GM12878 (cell line): ENCODE results near the gene UBE2I. TPM values are rescaled to one million over a fixed set of nuclear protein-coding genes. Genes with fewer than 3 reads are reported as not detected.
A peak's percentile ranks its signal among the peaks of the same experiment; 100 is the strongest.

Experiments
- ATAC-seq: fragments of 200-7000 bp; cut with Tn5 transposase; 3 replicates; pipeline ENCODE4 v1.9.1; 2020; ENCODE audit warnings: mild to moderate bottlenecking, moderate library complexity
- BruUV-seq: library from RNA; stranded (reverse); fragments of 400-500 nt; replicated peaks from 2 replicates; lab custom pipeline; 2021; lab: Mats Ljungman, UMichigan
- CTCF ChIA-PET: fragments of 300-600 bp; sonication (Branson Sonifier 250); formaldehyde crosslinking; extraction: SDS; loops from one replicate; lab custom pipeline; 2021; ENCODE audit warnings: inconsistent platforms; lab: Yijun Ruan, JAX
- POLR2A ChIA-PET: fragments of 350-600 bp; formaldehyde crosslinking; extraction: SDS; loops from one replicate; lab custom pipeline; 2021; ENCODE audit warnings: inconsistent platforms; lab: Charles Lee
- RAD21 ChIA-PET: fragments of 300-600 bp; sonication (Branson Sonifier 250); formaldehyde crosslinking; loops from one replicate; lab custom pipeline; 2023; ENCODE audit warnings: antibody characterized with exemption; ENCODE audit not compliant: unreplicated experiment; lab: Charles Lee
- SMC1A ChIA-PET: fragments of 300-600 bp; sonication (Branson Sonifier 250); formaldehyde crosslinking; loops from one replicate; lab custom pipeline; 2023; ENCODE audit not compliant: unreplicated experiment, uncharacterized antibody; lab: Charles Lee
- DNase-seq: peaks from one replicate; pipeline ENCODE4 v3.0.0-alpha.2; 2011; ENCODE audit warnings: low read depth, low spot score
- FAIRE-seq: peaks from 3 replicates; lab custom pipeline; 2011; peaks lifted over from hg19 to GRCh38; lab: Jason Lieb, UNC
- H2AFZ ChIP-seq: 2 replicates; pipeline ENCODE4 v1.6.0; 2011; ENCODE audit warnings: low read depth, low read length, control low read depth; ENCODE audit not compliant: control insufficient read depth
- H3K27ac ChIP-seq: 2 replicates; pipeline ENCODE4 v1.5.1; 2011; ENCODE audit warnings: control low read depth; ENCODE audit not compliant: control insufficient read depth, insufficient read depth
- H3K27me3 ChIP-seq, 2 experiments: replicated peaks in 1 of 2; 2 replicates each; pipeline versions ENCODE4 v1.6.0 to v1.6.1; 2011; ENCODE audit warnings: low read length in 1 of 2; ENCODE audit not compliant: control insufficient read depth in 2 of 2, insufficient read depth in 2 of 2
- H3K36me3 ChIP-seq, 2 experiments: 2 replicates each; pipeline ENCODE4 v1.5.1; 2011; ENCODE audit warnings: low read length in 1 of 2; ENCODE audit not compliant: control insufficient read depth in 2 of 2, insufficient read depth in 2 of 2
- H3K4me1 ChIP-seq: 2 replicates; pipeline ENCODE4 v1.6.1; 2011; ENCODE audit warnings: mild to moderate bottlenecking, low read length, moderate library complexity, mixed read lengths; ENCODE audit not compliant: control insufficient read depth, insufficient read depth
- H3K4me2 ChIP-seq: 2 replicates; pipeline ENCODE4 v1.6.0; 2011; ENCODE audit warnings: control low read depth; ENCODE audit not compliant: control insufficient read depth, insufficient read depth
- H3K4me3 ChIP-seq: fragments of 200-600 bp; sonication (generic); 2 replicates; pipeline ENCODE4 v1.5.1; 2016
- H3K79me2 ChIP-seq: 2 replicates; pipeline ENCODE4 v1.6.0; 2011; ENCODE audit warnings: low read length; ENCODE audit not compliant: control insufficient read depth, insufficient read depth
- H3K9ac ChIP-seq: 2 replicates; pipeline ENCODE4 v1.8.0; 2011; ENCODE audit warnings: low read length, control low read depth, mixed read lengths; ENCODE audit not compliant: control insufficient read depth, insufficient read depth
- H3K9me3 ChIP-seq: replicated peaks from 3 replicates; pipeline ENCODE4 v1.5.1; 2011; ENCODE audit warnings: mild to moderate bottlenecking, low read length; ENCODE audit not compliant: control insufficient read depth, insufficient read depth
- H4K20me1 ChIP-seq: 2 replicates; pipeline ENCODE4 v1.6.0; 2011; ENCODE audit not compliant: control insufficient read depth, insufficient read depth
- ATF2 ChIP-seq: IDR thresholded peaks from 2 replicates; pipeline ENCODE4 v1.6.1; 2012; ENCODE audit warnings: low read length, inconsistent platforms
- CBX5 ChIP-seq: sonication (generic); IDR thresholded peaks from 2 replicates; pipeline ENCODE4 v1.6.1; 2016; ENCODE audit warnings: low read depth, moderate library complexity, mild to moderate bottlenecking, inconsistent platforms
- CEBPB ChIP-seq, 2 experiments: fragments of 150-350 bp in 1 of 2; IDR thresholded peaks; 2 replicates each; pipeline ENCODE4 v1.6.1; 2012 to 2014; ENCODE audit warnings: low read depth in 2 of 2, low read length in 2 of 2, borderline replicate concordance in 1 of 2, inconsistent platforms in 1 of 2
- CREB1 ChIP-seq: IDR thresholded peaks from 2 replicates; pipeline ENCODE4 v1.6.1; 2012; ENCODE audit warnings: low read depth, mild to moderate bottlenecking, inconsistent platforms
- CTCF ChIP-seq, 3 experiments: IDR thresholded peaks in 2 of 3; conservative IDR thresholded peaks in 1 of 3; 2 replicates each; pipeline ENCODE4 v1.5.1; 2011; ENCODE audit warnings: low read depth in 3 of 3, low read length in 3 of 3, mild to moderate bottlenecking in 3 of 3, control low read depth in 2 of 3, moderate library complexity in 2 of 3, inconsistent platforms in 1 of 3, mixed read lengths in 1 of 3; ENCODE audit not compliant: control insufficient read depth in 2 of 3, insufficient read depth in 1 of 3; ENCODE audit errors: extremely low read depth in 1 of 3
- EP300 ChIP-seq, 2 experiments: fragments of 150-350 bp in 1 of 2; IDR thresholded peaks; 2 replicates each; pipeline ENCODE4 v1.6.1; 2011 to 2012; ENCODE audit warnings: low read depth in 2 of 2, low read length in 2 of 2, borderline replicate concordance in 1 of 2, improper control_type of control experiment in 1 of 2, inconsistent platforms in 1 of 2; ENCODE audit not compliant: control insufficient read depth in 1 of 2
- ESRRA ChIP-seq: IDR thresholded peaks from 2 replicates; pipeline ENCODE4 v1.6.1; 2012; ENCODE audit warnings: mild to moderate bottlenecking, low read length, improper control_type of control experiment
- FOXK2 ChIP-seq: fragments of 450-650 bp; IDR thresholded peaks from 2 replicates; pipeline ENCODE4 v1.6.1; 2017; ENCODE audit warnings: mild to moderate bottlenecking, moderate library complexity
- HDAC2 ChIP-seq: fragments of 200-600 bp; sonication (generic); IDR thresholded peaks from 2 replicates; pipeline ENCODE4 v1.6.1; 2017
- NKRF ChIP-seq: fragments of 450-650 bp; conservative IDR thresholded peaks from 2 replicates; pipeline ENCODE4 v1.6.1; 2017; ENCODE audit warnings: mild to moderate bottlenecking, moderate library complexity
- NRF1 ChIP-seq: conservative IDR thresholded peaks from 2 replicates; pipeline ENCODE4 v1.6.1; 2011; ENCODE audit warnings: mild to moderate bottlenecking, low read depth, low read length, improper control_type of control experiment
- POLR2AphosphoS5 ChIP-seq: IDR thresholded peaks from 2 replicates; pipeline ENCODE4 v1.6.1; 2011; ENCODE audit warnings: mild to moderate bottlenecking, low read length, inconsistent platforms
- RAD21 ChIP-seq: IDR thresholded peaks from 2 replicates; pipeline ENCODE4 v1.6.1; 2011; ENCODE audit warnings: mild to moderate bottlenecking, low read depth, low read length, moderate library complexity; ENCODE audit not compliant: insufficient read depth
- SPI1 ChIP-seq: IDR thresholded peaks from 2 replicates; pipeline ENCODE4 v1.6.1; 2011; ENCODE audit warnings: low read depth, mild to moderate bottlenecking, low read length, moderate library complexity, borderline replicate concordance; ENCODE audit not compliant: insufficient read depth
- SUPT20H ChIP-seq: IDR thresholded peaks from 2 replicates; pipeline ENCODE4 v1.6.1; 2011; ENCODE audit warnings: low read depth, mild to moderate bottlenecking, low read length, moderate library complexity, borderline replicate concordance; ENCODE audit not compliant: control insufficient read depth
- WGBS: methylation state at CpG from one replicate; pipeline ENCODE4 v1.1.6; 2016; ENCODE audit warnings: low lambda C conversion rate; ENCODE audit not compliant: insufficient replicate concordance, insufficient coverage; ENCODE audit errors: missing lambda C conversion rate; 5-methylcytosine and 5-hydroxymethylcytosine counted together
- in situ Hi-C: fragments of 300-500 bp; cut with MboI; formaldehyde crosslinking; loops from 9 replicates; pipeline ENCODE4 v1.14.3; 2018; ENCODE audit warnings: mixed read lengths
- intact Hi-C: fragments of 100-400 bp; cut with micrococcal nuclease; formaldehyde crosslinking; loops from one replicate; pipeline ENCODE4 v1.14.2; 2022; ENCODE audit not compliant: unreplicated experiment
- polyA plus RNA-seq, 11 experiments: library from polyadenylated mRNA; depleted of rRNA in 4 of 11; unstranded in 6 of 11; stranded (reverse) in 5 of 11; fragments of >200 nt; fragmentation: Nextera tagmentation in 4 of 11; fragmentation: Illumina TruSeq in 1 of 11; extraction: Ambion mirVana in 4 of 11; extraction: Trizol in 1 of 11; gene quantifications; 1 replicate in 1 of 11; 2 replicates in 10 of 11; pipeline versions ENCODE4 v1.2.1 to v1.2.3, GENCODE V29; 2011 to 2016; ENCODE audit warnings: inconsistent platforms in 2 of 11, missing spikeins in 2 of 11, low read depth in 1 of 11
- total RNA-seq, 4 experiments: library from RNA; depleted of rRNA in 3 of 4; stranded (reverse); fragments of >200 nt in 3 of 4; fragmentation: Illumina TruSeq in 1 of 4; extraction: Trizol in 1 of 4; gene quantifications; 2 replicates each; pipeline versions ENCODE4 v1.2.1 to v1.2.3, GENCODE V29; 2013 to 2021
- TF ChIP-seq, protein P1 (sequence below): IDR thresholded peaks from 2 replicates; pipeline ENCODE4 v1.6.1; 2011; ENCODE audit warnings: low read depth, mild to moderate bottlenecking, low read length, moderate library complexity, borderline replicate concordance; ENCODE audit errors: extremely low read depth

The UBE2I gene
- total and polyA plus RNA-seq, 10 of the 15 experiments (the other 5 are each of a cell fraction or from before 2014, with no cell fraction given): 47.5 to 243 (median 194) TPM

DNA sequence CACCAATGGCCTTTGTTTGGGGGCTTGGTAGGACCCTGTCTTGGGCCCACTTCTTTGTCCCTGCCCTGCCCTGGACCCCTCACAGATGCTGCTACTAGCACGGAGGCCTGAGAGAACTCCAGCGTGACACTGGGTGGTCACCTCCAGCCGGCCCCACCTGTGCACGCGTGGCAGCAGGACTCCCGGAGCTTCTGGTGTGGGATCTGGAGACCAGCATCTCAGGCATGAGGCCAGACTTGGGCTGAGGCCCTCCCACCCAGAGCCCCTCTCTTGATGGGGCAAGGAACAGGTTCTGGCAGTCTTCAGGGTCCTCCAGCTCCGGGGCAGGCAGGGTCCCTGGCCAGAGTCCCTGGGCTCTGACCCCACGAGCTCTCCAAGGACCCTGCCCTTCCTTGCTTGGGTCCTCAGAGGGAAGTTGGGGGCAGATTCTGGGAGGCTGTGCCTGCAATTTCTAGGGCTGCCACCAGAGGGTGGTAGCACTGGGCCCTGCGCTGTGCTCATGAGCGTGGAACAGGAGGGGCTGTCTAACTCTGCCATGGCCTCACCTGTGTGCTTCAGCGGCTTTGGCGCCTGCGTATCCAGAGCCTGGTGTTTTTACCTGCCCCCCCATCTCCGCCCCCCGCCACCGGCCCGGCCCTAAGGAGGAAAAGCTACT is 21.0 kb downstream of the UBE2I start:
- whole genome bisulfite sequencing: 70% methylated on average over 15 of the region's 17 CpGs
- CTCF ChIA-PET: interaction anchor here (0.6 kb wide), 3 partner anchors 101 to 375 kb away, joined by 3 to 4 read pairs (median 3); no protein-coding TSS in a partner anchor
- no peaks in the 10 kb centered on the region for H4K20me1 ChIP-seq
- peaks cover 5 to 10% of the 10 kb centered on the region in 2 experiments; a peak in 2 of 4 replicates for H3K27me3 ChIP-seq
- no TSS peak for BruUV-seq
- in situ Hi-C loops (no loop called here), intact Hi-C loops (no loop called here)
- peaks cover 13% of the 10 kb centered on the region; the same call in 1 of the 2 replicates for H3K4me1 ChIP-seq
- no peak for DNase-seq
- no peak for FAIRE-seq
- H3K27ac ChIP-seq: no peak overlapping the region
- H3K9ac ChIP-seq: no peak overlapping the region
- peak; percentile 17; the same call in 1 of the 3 replicates for ATAC-seq
- H3K79me2 ChIP-seq: no peaks in the 10 kb centered on the region
- H3K9me3 ChIP-seq: peaks cover 2% of the 10 kb centered on the region; the same call in 2 of the 3 replicates
- H3K4me3 ChIP-seq: no peak overlapping the region
- RAD21 ChIA-PET: no interaction called here
- SMC1A ChIA-PET: no interaction called here
- H3K4me2 ChIP-seq: no peak overlapping the region
- POLR2A ChIA-PET: interaction anchor here (1.0 kb wide), 1 partner anchor 12 kb away, joined by 3 read pairs; no protein-coding TSS in a partner anchor
- no peaks in the 10 kb centered on the region; a peak in 1 of 4 replicates for H3K36me3 ChIP-seq
- no peak overlapping the region for H2AFZ ChIP-seq
- TF ChIP-seq HDAC2 (no peak), RAD21 (0 out of 2 replicates have a peak, but pooled peaks have one; percentile 4), SUPT20H (no peak), POLR2AphosphoS5 (no peak), ATF2 (no peak), CTCF (IDR thresholded peaks at IDR 0.05 in 2 of 3, conservative IDR thresholded peaks at IDR 0.05 in 1 of 3; ENCODE audit: control insufficient read depth in 2 of 3, extremely low read depth in 1 of 3, insufficient read depth in 1 of 3, low read depth in 3 of 3, low read length in 3 of 3) (peak; percentile 1 to 59 (median 53); a peak in 4 of 6 replicates), EP300 (IDR thresholded peaks at IDR 0.05; ENCODE audit: borderline replicate concordance in 1 of 2, control insufficient read depth in 1 of 2, low read depth in 2 of 2, low read length in 2 of 2) (no peak), CBX5 (peak; percentile 77; the same call in 1 of the 2 replicates), CEBPB (IDR thresholded peaks at IDR 0.05; ENCODE audit: borderline replicate concordance in 1 of 2, low read depth in 2 of 2, low read length in 2 of 2) (no peak), NRF1 (no peak), ESRRA (no peak), SPI1 (no peak), FOXK2 (no peak), CREB1 (no peak), NKRF (no peak)
- TF ChIP-seq, protein P1, sequence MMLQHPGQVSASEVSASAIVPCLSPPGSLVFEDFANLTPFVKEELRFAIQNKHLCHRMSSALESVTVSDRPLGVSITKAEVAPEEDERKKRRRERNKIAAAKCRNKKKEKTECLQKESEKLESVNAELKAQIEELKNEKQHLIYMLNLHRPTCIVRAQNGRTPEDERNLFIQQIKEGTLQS: no peak
